UCSD-AML1 (cell line): ENCODE results near the gene DEPDC4.
A peak's percentile ranks its signal among the peaks of the same experiment; 100 is the strongest.
"Not testable (repeated sequence)": the region's sequence is repeated elsewhere in the genome, so short reads cannot be mapped to it uniquely, and the experiment has no call there.

Experiments used
- DNase-seq: peaks from one replicate; lab custom pipeline; 2025; ENCODE audit not compliant: unreplicated experiment; lab: John Stamatoyannopoulos, UW

The DEPDC4 gene

DNA sequence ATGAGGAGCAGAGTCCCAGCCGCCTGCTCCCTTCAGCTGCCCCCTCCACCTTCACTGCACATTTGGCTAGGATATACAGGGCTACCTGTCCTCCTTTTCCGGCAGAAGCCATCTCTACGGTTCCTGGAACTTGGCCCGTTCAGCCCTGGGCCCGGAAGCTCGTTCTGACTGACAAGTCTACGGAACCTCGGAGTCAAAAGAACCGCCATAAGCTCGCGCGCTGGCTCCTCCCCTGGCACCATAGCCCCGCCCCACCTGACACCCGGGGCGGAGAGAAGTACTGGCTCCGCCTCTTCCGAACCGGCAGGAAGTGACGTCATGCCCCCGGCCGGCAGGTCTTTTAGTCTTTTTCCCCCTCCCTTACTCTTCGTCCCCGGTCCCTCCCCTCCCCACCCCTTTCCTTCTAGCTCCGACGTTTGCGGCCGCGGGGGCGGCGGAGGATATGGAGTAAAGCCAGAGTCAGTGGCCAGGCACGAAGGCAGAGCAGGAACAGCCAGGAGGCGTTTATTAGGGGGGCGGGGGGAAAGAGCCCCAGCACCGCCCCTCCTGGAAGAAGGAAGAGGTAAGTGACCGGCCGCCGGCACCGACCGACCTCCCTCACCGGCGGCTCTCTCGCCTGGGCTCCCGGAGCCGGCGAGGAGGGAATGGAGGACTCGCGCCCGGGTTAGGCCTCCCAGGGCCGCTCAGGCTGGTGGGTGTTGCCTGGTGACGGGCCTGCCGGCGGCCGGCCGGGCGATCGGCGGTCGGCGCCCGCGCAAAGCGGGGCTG lies at the start of gene DEPDC4, which contains the start of gene SCYL2:
Gene DEPDC4 (minus strand): TSS at position 245 of the 768 bp plus-strand sequence. CDS start 3 bp downstream, at position 242.
Gene SCYL2 (plus strand): TSS at position 343 of the 768 bp plus-strand sequence. CDS start 15,794 bp downstream, outside the sequence.
- peak; percentile 97 for DNase-seq

DNA sequence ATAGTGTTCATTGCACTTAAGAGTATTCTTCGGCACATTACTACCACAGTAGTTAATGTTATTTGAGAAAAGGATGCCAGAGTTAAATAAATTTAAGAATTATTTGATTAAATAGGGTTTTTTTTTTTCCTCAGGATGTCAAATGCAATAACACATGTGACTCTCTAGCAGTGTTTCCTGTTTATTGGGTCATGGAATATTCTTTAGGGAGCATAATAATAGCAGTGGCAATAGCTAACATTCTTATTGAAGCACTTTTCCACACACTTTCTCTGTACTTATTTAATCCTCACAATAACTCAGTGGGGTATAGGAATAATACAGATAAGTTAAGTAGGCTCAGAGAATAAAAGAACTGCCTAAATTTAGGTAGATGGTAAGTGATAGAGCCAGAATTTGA lies 44.4 kb upstream of the DEPDC4 start:
- no peak for DNase-seq

DNA sequence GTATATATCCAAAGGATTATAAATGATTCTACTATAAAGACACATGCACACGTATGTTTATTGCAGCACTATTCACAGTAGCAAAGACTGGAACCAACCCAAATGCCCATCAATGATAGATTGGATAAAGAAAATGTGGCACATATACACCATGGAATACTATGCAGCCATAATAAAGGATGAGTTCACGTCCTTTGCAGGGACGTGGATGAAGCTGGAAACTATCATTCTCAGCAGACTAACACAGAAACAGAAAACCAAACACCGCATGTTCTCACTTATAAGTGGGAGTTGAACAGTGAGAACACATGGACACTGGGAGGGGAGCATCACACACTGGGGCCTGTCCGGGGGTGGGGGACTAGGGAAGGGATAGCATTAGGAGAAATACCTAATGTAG lies 41.3 kb upstream of the DEPDC4 start:
- DNase-seq = not testable (repeated sequence)

DNA sequence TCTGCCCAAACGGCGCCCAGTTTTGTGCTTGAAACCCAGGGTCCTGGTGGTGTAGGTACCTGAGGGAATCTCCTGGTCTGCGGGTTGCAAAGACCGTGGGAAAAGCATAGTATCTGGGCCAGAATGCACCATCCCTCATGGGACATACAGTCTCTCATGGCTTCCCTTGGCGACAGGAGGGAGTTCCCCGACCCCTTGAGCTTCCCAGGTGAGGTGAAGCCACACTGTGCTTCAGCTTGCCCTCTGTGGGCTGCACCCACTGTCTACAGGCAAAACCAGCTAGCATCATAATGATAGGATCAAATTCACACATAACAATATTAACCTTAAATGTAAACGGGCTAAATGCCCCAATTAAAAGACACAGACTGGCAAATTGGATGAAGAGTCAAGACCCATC lies 37.5 kb upstream of the DEPDC4 start:
- DNase-seq = not testable (repeated sequence)

DNA sequence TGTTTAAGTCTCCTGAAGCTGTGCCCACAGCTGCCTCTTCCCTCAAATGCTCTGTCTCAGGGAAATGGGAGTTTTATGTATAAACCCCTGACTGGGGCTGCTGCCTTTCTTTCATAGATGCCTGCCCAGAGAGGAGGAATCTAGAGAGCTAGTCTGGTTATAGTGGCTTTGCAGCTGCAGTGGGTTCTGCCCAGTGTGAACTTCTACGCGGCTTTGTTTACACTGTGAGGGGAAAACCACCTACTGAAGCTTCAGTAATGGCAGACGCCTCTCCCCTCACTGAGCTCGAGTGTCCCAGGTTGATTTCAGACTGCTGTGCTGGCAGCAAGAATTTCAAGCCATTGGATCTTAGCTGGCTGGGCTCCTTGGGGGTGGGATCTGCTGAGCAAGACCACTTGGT lies 37.0 kb upstream of the DEPDC4 start:
- no peak for DNase-seq

DNA sequence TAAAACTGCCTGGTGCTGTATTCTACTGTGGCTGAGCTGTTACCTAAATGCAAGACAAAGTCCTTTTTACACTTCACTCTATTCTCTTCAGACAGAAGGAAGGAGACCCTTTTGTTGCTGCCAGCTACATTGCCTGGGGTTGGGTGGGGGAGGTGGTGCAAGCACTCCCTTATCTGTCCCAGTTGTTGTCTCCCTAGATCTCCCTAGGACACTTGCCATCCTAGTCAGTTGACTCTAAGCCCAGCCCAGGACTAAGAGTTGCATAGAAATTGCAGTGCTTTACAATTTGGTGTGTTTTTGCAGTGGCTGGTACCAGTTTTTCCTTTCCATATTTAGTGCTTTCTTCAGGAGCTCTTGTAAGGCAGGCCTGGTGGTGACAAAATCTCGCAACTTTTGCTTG lies 35.2 kb upstream of the DEPDC4 start:
- DNase-seq = no peak

DNA sequence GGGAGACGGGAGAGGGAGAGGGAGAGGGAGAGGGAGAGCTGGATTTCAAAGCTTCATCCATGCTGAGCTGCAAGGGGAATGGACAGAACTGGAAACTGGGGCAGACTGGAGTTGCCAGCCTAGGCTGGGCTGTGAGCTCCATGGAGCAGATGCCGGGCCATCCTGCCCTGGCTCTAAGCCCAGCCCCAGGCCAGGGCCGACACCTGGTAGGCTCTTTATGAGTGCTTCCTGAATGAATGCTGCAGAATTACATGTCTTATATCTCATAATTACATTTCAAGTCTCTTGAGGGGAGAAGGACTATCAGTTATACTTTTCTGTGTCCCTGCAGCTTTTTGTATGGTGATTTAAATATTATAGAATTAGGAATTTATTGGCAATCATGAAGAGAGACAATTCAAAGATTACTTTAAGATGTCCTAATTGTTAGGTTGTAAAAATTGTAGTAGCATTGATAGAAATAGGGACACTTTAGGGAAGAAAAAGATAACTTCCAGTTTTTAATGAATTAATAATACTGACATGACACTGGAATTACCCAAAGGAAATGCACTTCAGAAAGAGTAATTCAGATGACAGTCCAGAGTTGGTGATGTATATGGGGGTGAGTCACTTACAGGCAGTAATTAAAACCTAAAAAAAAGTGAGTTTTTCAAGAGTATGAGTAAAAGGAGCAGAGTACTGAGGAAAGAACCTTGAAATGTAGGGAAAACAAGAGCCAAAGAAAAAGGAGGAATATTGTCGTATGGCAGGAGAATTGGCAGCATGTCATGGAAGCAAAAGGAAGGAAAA lies 29.1 kb upstream of the DEPDC4 start:
- no peak for DNase-seq

DNA sequence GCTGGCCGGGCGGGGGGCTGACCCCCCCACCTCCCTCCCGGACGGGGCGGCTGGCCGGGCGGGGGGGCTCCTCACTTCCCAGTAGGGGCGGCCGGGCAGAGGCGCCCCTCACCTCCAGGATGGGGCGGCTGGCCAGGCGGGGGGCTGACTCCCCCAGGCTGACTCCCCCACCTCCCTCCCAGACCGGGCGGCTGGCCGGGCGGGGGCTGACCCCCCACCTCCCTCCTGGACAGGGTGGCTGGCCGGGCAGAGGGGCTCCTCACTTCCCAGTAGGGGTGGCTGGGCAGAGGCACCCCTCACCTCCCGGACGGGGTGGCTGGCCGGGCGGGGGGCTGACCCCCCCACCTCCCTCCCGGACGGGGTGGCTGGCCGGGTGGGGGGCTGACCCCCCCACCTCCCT lies 27.5 kb upstream of the DEPDC4 start:
- DNase-seq = not testable (repeated sequence)

DNA sequence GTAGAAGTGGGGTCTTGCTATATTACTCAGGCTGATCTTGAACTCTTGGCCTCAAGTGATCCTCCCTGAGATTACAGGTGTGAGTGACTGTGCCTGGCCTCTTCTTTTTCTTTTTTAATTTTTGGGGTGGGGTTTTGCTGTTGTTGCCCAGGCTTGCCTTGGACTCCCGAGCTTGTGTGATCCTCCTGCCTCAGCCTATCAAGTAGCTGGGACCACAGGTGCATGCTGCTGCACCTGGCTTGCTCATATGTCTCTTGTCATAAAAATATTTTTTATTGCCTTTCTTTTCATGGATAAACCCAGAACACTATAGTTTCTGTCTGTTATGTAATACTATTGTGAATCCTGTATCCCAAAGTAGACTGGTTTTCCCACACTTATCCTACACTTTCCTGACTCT lies 26.1 kb upstream of the DEPDC4 start:
- DNase-seq = no peak

DNA sequence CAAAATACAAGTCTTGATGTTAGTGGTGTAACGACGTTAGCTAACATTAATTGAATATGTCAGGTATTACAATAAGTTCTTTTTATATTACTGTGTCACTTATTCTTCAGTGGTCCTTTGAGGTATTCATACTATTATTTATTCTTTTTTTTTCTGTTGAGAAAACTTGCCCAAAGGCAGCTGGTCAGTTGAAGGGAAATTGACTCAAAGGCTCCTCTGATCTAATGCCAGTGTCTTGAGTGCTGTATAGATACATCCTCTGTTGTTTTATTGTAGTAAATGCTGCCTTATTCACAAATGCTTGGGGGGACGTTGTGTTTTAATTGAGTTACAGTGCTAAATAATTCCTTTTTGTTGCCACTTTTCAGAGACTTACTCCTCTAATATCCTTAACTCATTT lies 23.1 kb upstream of the DEPDC4 start:
- DNase-seq = no peak

DNA sequence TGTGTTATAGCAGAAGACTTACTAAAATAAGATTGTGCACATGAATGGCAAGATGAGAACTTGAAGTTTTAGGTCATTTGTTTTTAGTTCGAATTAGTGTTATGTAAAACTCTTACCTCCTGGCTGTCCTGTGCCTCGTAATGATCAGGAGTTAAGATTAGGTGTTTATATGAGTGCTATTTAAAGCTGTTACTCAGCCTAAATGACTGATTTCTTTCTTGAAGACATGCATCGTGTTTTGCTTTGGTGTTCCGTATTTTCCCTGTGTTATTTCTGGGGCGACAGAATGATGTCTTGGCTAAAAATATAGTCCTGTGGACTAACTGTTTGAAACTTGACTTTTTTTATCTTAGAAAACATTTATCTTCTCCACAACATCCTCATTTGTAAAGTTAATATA lies 22.2 kb upstream of the DEPDC4 start:
- no peak for DNase-seq

DNA sequence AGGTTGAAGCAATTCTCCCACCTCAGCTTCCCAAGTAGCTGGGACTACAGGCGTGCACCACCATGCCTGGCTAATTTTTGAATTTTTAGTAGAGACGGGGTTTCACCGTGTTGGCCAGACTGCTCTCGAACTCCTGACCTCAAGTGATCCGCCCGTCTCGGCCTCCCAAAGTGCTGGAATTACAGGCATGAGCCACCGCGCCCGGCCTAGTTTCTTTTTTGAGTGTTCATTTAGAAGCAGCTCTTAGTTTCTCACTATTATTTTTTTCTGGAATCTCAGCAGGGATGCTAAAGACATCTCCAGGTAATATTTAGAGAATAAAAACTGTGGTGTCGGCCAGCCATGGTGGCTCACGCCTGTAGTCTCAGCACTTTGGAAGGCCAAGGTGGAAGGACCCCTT lies 17.7 kb upstream of the DEPDC4 start:
- DNase-seq = not testable (repeated sequence)

DNA sequence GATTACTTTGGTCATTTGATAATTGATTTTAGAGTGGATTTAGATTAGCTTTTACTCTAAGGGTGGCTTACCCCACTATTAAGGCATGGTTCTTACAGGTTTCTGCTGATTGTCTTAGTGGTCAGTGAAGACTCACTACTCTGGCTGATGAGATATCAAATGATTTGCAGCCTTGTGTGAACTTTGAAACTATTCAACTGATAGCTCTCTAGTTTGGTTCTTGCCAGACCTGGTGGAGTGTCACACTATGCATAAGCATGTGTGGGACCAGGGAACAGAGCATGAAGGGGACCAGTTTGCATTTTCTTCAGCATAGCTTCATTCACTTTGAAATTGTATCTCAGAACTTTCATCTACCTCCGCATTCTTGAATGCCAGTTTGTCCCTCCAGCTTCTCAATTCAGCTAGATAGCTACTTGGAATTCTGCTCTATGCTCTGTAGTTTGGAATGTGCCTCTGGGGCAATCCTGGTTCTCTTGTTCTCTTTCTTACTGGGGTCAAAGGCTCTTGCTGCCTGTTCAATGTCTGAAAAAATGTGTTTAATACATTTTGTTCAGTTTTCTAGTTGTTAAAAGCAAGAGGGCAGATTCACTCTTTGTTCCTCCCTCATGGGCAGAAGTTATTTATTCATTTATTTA lies 12.8 kb upstream of the DEPDC4 start:
- DNase-seq = no peak

DNA sequence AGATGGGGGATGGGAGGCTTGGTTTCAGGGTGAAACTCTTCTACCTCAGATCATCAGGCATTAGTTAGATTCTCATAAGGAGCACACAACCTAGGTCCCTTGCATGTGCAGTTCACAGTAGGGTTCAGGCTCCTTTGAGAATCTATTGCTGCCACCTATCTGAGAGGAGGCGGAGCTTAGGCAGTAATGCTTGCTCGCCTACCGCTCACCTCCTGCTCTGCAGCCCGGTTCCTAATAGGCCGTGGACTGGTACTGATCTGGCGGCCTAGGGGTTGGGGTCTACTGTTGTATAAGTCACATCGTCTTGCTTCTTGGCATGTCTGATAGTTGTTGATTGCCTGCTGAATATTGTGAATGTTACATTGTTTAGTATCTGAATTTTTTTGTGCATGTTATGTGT lies 12.3 kb upstream of the DEPDC4 start:
- DNase-seq = no peak

DNA sequence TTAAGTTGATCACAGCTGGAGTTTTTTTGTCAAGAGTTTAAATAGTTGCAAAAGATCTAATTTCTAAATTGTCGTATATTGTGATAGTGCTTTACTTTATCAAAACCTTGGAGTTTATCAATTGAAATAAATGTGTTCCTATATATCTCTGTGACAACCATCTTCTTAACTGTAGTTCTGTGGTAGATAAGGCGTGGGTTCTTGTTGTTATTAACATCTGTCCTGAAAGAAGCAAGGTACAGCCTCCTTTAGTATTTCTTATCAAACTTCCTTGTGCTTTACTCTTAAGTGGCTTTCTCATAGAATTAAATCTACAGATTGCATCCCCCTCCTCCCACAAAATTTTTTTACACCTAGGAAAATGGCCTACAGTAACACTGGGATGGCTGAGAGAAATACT lies 7.4 kb upstream of the DEPDC4 start:
- DNase-seq = no peak

DNA sequence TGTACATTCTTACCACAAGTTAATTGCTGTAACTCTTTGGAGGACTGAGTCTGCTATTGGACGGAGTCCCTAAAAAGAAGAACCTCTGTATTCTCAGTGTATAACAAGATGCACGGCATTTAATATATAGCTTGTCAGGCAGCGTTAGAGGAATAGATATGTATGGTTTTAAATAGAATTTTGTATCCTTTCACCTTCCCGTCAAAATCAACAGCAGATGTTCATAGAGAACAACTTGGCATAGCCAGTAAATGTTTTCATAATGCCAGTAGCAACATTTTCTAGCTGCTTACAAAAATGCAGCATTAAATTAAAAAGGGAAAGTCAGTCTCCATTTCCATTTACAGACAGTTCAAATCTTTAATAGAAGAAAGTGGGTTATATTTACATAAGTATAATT lies 6.9 kb upstream of the DEPDC4 start:
- no peak for DNase-seq

DNA sequence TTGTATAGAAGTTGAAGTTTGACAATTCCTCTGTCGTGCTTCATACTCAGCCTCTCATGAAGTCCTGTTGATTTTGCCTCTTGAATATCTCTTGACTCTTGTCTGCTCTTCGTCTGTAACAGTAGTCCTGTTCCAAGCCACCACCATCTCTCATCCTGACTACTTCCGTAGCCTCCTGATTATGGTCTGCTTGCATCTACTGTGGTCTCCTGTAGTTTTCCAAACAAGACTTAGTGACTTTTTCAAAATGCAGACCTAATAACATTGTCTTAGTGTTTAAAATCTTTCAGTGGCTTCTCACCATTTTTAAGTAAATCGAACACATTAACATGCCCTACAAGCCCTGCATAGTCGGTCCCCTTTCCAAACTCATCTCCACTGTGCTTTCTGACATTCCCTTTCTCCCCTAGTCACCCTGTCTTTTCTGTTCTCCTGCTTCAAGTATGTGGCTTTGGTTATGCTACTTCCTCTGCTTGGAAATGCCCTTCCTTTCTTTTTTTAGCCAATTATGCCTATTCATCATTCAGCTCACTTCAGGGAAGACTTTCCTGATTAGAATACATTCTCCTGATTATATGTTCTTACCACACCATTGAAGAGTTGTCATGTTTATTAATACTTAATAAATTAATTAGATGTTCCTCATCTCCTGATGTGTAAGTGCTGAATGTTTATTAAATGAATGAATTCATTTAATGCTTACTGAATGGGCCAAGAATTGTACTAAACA lies 2.1 kb upstream of the DEPDC4 start:
- DNase-seq = no peak

DNA sequence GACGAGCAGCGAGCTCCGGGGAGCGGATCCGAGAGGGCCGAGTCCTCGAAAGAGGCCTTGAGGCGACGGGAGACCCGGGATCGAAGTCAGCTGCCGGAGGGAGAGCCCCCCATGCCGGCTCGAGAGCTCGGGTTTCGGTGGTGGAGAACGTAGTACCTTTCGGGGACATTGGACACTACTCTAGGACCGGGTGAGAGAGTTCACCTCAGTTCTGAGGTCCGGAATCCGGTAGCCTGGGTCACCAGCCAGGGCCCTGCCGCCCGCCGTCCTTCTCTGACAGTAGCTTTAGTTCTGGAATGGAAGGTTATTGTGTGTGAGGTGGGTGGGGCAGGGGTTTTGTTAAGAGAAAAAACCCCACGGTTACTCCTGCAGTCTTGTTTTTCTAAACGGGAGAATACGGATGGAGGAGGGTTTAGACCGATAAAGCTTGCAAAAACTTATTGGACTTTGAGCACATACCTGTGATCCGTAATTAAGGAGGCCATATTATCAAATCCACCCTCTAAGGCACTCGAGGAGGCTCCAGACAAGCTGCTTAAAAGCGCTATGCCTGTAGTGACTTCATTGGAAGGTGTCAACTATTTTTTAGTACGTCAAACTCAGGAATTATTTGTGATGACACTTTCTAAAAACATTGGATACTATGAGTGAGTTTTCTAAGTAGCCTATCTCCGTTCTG lies 863 bp upstream of the DEPDC4 start:
- DNase-seq = no peak

DNA sequence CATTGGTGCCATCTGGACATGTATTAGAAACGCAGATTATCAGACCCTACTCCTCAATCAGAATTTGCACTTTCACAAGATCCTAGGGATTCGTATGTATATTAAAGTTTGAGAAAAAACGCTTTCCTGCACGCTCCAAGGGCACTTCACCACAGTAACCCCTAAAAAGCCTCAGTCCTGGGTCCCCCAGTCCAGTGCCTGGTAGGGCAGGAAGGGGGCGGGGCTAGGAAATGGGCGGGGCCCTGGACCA lies 369 bp downstream of the DEPDC4 start:
- no peak for DNase-seq

DNA sequence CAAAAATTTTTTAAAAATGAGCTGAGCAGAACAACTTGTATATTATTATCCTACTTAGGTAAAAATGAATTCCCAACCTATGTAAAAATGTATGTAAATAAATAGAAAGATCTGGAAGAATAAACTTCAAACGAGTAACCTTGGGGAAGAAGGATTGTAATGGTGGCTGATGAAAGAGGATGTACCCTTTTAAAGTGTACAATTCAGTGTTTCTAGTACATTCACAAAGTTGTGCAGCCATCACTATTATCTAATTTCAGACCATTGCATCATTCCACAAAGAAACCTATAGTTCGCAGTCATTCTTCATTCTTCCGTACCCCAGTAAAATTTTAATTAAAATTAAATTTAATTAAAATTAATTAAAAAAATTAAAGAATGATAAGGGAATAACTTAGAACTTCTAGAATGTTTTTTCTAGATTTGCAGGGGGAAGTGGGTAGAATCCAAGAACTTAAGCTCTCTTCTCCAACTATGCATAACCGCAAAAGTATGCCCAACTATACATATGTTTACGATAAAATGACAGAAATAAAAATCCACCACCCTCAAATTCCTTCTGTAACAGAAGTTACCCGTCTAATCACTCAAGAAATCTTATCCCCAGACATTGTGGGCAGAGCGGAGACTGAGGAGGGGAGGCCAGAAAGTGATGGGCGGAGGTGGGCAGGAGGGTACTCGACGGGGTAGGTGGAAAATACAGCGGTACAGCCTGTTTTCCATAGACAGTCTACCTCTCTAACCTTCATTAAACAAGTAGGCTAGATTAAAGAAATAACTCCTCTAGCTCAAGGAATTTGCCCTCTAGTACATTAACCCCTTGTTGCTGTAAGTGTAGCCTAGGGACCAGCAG lies 921 bp downstream of the DEPDC4 start:
- DNase-seq = no peak
